H1 (cell line): ENCODE results near the gene SLC38A1. TPM values are rescaled to one million over a fixed set of nuclear protein-coding genes. Genes with fewer than 3 reads are reported as not detected.
A peak's percentile ranks its signal among the peaks of the same experiment; 100 is the strongest.

Source experiments
- CTCF ChIA-PET: fragments of 300-600 bp; sonication (Branson Sonifier 250); formaldehyde crosslinking; loops from one replicate; lab custom pipeline; 2021; ENCODE audit not compliant: partially characterized antibody; lab: Charles Lee
- POLR2A ChIA-PET: fragments of 300-600 bp; sonication (Branson Sonifier 250); formaldehyde crosslinking; loops from one replicate; lab custom pipeline; 2021; ENCODE audit warnings: inconsistent platforms; ENCODE audit not compliant: partially characterized antibody; lab: Charles Lee
- DNase-seq, 2 experiments: peaks; one replicate each; pipeline versions ENCODE4 v3.0.0 to v3.0.0-alpha.2; 2010 to 2022; ENCODE audit warnings: low spot score in 2 of 2, low read depth in 1 of 2, mixed read lengths in 1 of 2
- FAIRE-seq: peaks from 2 replicates; lab custom pipeline; 2011; peaks lifted over from hg19 to GRCh38; lab: Jason Lieb, UNC
- H2AFZ ChIP-seq: 2 replicates; pipeline ENCODE4 v1.8.1; 2012; ENCODE audit warnings: low read length, inconsistent platforms
- H2AK5ac ChIP-seq: 2 replicates; pipeline ENCODE4 v1.6.1; 2013; ENCODE audit warnings: low read depth, low read length
- H2BK120ac ChIP-seq: replicated peaks from 2 replicates; pipeline ENCODE3; 2013; ENCODE audit warnings: low read depth, low read length, inconsistent platforms
- H2BK12ac ChIP-seq: 2 replicates; pipeline ENCODE4 v1.6.1; 2013; ENCODE audit warnings: low read depth, low read length
- H2BK15ac ChIP-seq: 2 replicates; pipeline ENCODE4 v1.6.1; 2013; ENCODE audit warnings: low read length
- H2BK20ac ChIP-seq: 2 replicates; pipeline ENCODE4 v1.6.1; 2013; ENCODE audit warnings: low read length
- H2BK5ac ChIP-seq: 2 replicates; pipeline ENCODE4 v1.6.1; 2013; ENCODE audit warnings: low read depth, low read length
- H3K14ac ChIP-seq: 2 replicates; pipeline ENCODE4 v1.6.1; 2013; ENCODE audit warnings: inconsistent platforms; ENCODE audit not compliant: insufficient read length
- H3K18ac ChIP-seq: 2 replicates; pipeline ENCODE4 v1.6.1; 2013; ENCODE audit warnings: low read length; ENCODE audit errors: extremely low read depth
- H3K23ac ChIP-seq: 2 replicates; pipeline ENCODE4 v1.6.1; 2013; ENCODE audit warnings: inconsistent platforms; ENCODE audit not compliant: insufficient read length
- H3K23me2 ChIP-seq: 2 replicates; pipeline ENCODE4 v1.6.1; 2013; ENCODE audit warnings: low read depth, low read length
- H3K27ac ChIP-seq: 2 replicates; pipeline ENCODE4 v1.6.1; 2011; ENCODE audit warnings: low read depth, low read length, inconsistent platforms
- H3K27me3 ChIP-seq, 4 experiments: replicated peaks in 1 of 4; 1 replicate in 1 of 4; 2 replicates in 3 of 4; pipeline versions ENCODE4 v1.6.1 to v1.8.1; 2011 to 2013; ENCODE audit warnings: low read length in 3 of 4, mild to moderate bottlenecking in 3 of 4, inconsistent platforms in 2 of 4, mixed read lengths in 2 of 4, moderate library complexity in 1 of 4; ENCODE audit not compliant: control insufficient read depth in 3 of 4, insufficient read depth in 3 of 4; ENCODE audit errors: extremely low read depth in 1 of 4
- H3K36me3 ChIP-seq, 4 experiments: 2 replicates each; pipeline versions ENCODE4 v1.6.1 to v1.8.1; 2011 to 2013; ENCODE audit warnings: mild to moderate bottlenecking in 4 of 4, low read length in 3 of 4, moderate library complexity in 2 of 4, control low read depth in 1 of 4, inconsistent platforms in 1 of 4; ENCODE audit not compliant: insufficient read depth in 4 of 4, control insufficient read depth in 2 of 4
- H3K4ac ChIP-seq: replicated peaks from 2 replicates; pipeline ENCODE3; 2013; ENCODE audit warnings: low read length, low read depth, mixed read lengths, inconsistent platforms; ENCODE audit not compliant: insufficient read length
- H3K4me1 ChIP-seq, 4 experiments: replicated peaks in 1 of 4; 1 replicate in 1 of 4; 2 replicates in 3 of 4; pipeline versions ENCODE4 v1.6.1 to v1.8.1; 2011 to 2013; ENCODE audit warnings: low read length in 3 of 4, inconsistent platforms in 2 of 4, mixed read lengths in 1 of 4; ENCODE audit not compliant: insufficient read depth in 4 of 4, control insufficient read depth in 3 of 4
- H3K4me2 ChIP-seq, 2 experiments: 2 replicates each; pipeline versions ENCODE4 v1.6.1 to v1.8.1; 2011 to 2013; ENCODE audit warnings: low read depth in 2 of 2, low read length in 2 of 2, control low read depth in 1 of 2, inconsistent platforms in 1 of 2, mild to moderate bottlenecking in 1 of 2; ENCODE audit not compliant: insufficient read depth in 1 of 2
- H3K4me3 ChIP-seq, 4 experiments: fragments of 200-600, 300-600 bp in 1 of 4; sonication (generic), shearing (Covaris generic), sonication (Bioruptor Twin) in 1 of 4; 2 replicates each; pipeline versions ENCODE4 v1.5.1 to v1.8.1; 2011 to 2016; ENCODE audit warnings: low read length in 4 of 4, low read depth in 3 of 4, control low read depth in 2 of 4, inconsistent platforms in 2 of 4, mild to moderate bottlenecking in 2 of 4, mixed read lengths in 1 of 4, moderate library complexity in 1 of 4; ENCODE audit not compliant: insufficient read depth in 2 of 4; ENCODE audit errors: extremely low read depth in 1 of 4
- H3K56ac ChIP-seq: replicated peaks from 2 replicates; pipeline ENCODE3; 2013; ENCODE audit warnings: low read depth, mild to moderate bottlenecking, mixed read lengths, low read length, inconsistent platforms; ENCODE audit not compliant: insufficient read length
- H3K79me1 ChIP-seq: 2 replicates; pipeline ENCODE4 v1.6.1; 2013; ENCODE audit warnings: low read depth, low read length, control low read depth
- H3K79me2 ChIP-seq, 2 experiments: 2 replicates each; pipeline versions ENCODE4 v1.6.1 to v1.8.1; 2012 to 2013; ENCODE audit warnings: low read length in 2 of 2, mild to moderate bottlenecking in 2 of 2, inconsistent platforms in 1 of 2; ENCODE audit not compliant: insufficient read depth in 2 of 2, control insufficient read depth in 1 of 2
- H3K9ac ChIP-seq, 4 experiments: replicated peaks in 1 of 4; 1 replicate in 1 of 4; 2 replicates in 3 of 4; pipeline versions ENCODE4 v1.6.1 to v1.8.1; 2011 to 2013; ENCODE audit warnings: low read depth in 3 of 4, low read length in 3 of 4, control low read depth in 2 of 4, mild to moderate bottlenecking in 2 of 4, moderate library complexity in 2 of 4, inconsistent platforms in 1 of 4; ENCODE audit errors: extremely low read depth in 1 of 4
- H3K9me3 ChIP-seq, 2 experiments: 2 replicates each; pipeline versions ENCODE4 v1.6.1 to v1.8.1; 2012 to 2013; ENCODE audit warnings: mild to moderate bottlenecking in 2 of 2, moderate library complexity in 2 of 2, control low read depth in 1 of 2, inconsistent platforms in 1 of 2, low read depth in 1 of 2, low read length in 1 of 2, mixed read lengths in 1 of 2; ENCODE audit not compliant: insufficient read depth in 2 of 2
- H4K20me1 ChIP-seq, 2 experiments: replicated peaks in 1 of 2; 2 replicates each; pipeline versions ENCODE3 to v1.8.1; 2011 to 2013; ENCODE audit warnings: inconsistent platforms in 2 of 2, low read length in 2 of 2, mild to moderate bottlenecking in 1 of 2; ENCODE audit not compliant: insufficient read depth in 2 of 2, control insufficient read depth in 1 of 2
- H4K5ac ChIP-seq: 2 replicates; pipeline ENCODE4 v1.6.1; 2013; ENCODE audit warnings: low read length, low read depth, mixed read lengths, inconsistent platforms; ENCODE audit not compliant: insufficient read length
- H4K8ac ChIP-seq: 2 replicates; pipeline ENCODE4 v1.8.0; 2013; ENCODE audit warnings: mild to moderate bottlenecking, moderate library complexity, low read length, inconsistent platforms; ENCODE audit not compliant: insufficient read depth; ENCODE audit errors: extremely low read depth
- H4K91ac ChIP-seq: replicated peaks from 2 replicates; pipeline ENCODE3; 2013; ENCODE audit warnings: low read length, mixed read lengths, inconsistent platforms; ENCODE audit not compliant: insufficient read length
- CBX5 ChIP-seq: fragments of 300-800, 300-1000 bp; sonication (generic); IDR thresholded peaks from 2 replicates; pipeline ENCODE4 v1.7.1; 2016; ENCODE audit warnings: antibody characterized with exemption, low read length, low read depth
- CBX8 ChIP-seq: fragments of 300-800, 300-1000 bp; sonication (generic); IDR thresholded peaks from 2 replicates; pipeline ENCODE4 v1.7.1; 2016; ENCODE audit warnings: low read depth, low read length, borderline replicate concordance
- CEBPB ChIP-seq: IDR thresholded peaks from 2 replicates; pipeline ENCODE4 v1.6.1; 2012; ENCODE audit warnings: low read depth, low read length
- EGR1 ChIP-seq: IDR thresholded peaks from 2 replicates; pipeline ENCODE4 v1.6.1; 2011; ENCODE audit warnings: low read depth, low read length, borderline replicate concordance
- KDM5A ChIP-seq: fragments of 200-600 bp; IDR thresholded peaks from 2 replicates; pipeline ENCODE4 v1.7.1; 2012; ENCODE audit warnings: mild to moderate bottlenecking, low read length, inconsistent platforms, mixed read lengths
- NANOG ChIP-seq: IDR thresholded peaks from 2 replicates; pipeline ENCODE4 v1.6.1; 2011; ENCODE audit warnings: low read length, low read depth, mild to moderate bottlenecking, inconsistent platforms; ENCODE audit not compliant: insufficient read depth, poor library complexity, severe bottlenecking
- RFX5 ChIP-seq: IDR thresholded peaks from 2 replicates; pipeline ENCODE4 v1.6.1; 2011; ENCODE audit warnings: low read depth, low read length, improper control_type of control experiment, borderline replicate concordance
- SIX5 ChIP-seq: IDR thresholded peaks from 2 replicates; pipeline ENCODE4 v1.6.1; 2011; ENCODE audit warnings: mild to moderate bottlenecking, low read depth, low read length
- WGBS, 2 experiments: shearing (Covaris generic) in 1 of 2; methylation state at CpG; one replicate each; pipeline versions ENCODE4 v1.1.6 to v1.1.7; 2013 to 2015; ENCODE audit warnings: low lambda C conversion rate in 2 of 2, mixed read lengths in 2 of 2, inconsistent platforms in 1 of 2, low coverage in 1 of 2, missing lambda C conversion rate in 1 of 2; ENCODE audit not compliant: insufficient replicate concordance in 2 of 2, insufficient coverage in 1 of 2, insufficient read length in 1 of 2; ENCODE audit errors: extremely low coverage in 1 of 2, missing lambda C conversion rate in 1 of 2; 5-methylcytosine and 5-hydroxymethylcytosine counted together
- polyA plus RNA-seq, 7 experiments: library from polyadenylated mRNA; depleted of rRNA in 3 of 7; stranded (reverse) in 5 of 7; unstranded in 2 of 7; fragments of >200 nt in 5 of 7; fragments of 200-250 nt in 2 of 7; gene quantifications; 1 replicate in 5 of 7; 2 replicates in 1 of 7; 4 replicates in 1 of 7; pipeline versions ENCODE4 v1.2.1 to v1.2.3, GENCODE V29; 2011 to 2013; ENCODE audit warnings: missing spikeins in 2 of 7, mixed read lengths in 2 of 7
- total RNA-seq: library from RNA; stranded (reverse); fragmentation: NEBNext Ultra II Directional; extraction: Animal tissue kit (Norgen Biotek cat#: 25700); gene quantifications from 2 replicates; pipeline ENCODE4 v1.2.1, GENCODE V29; 2021

SLC38A1 gene
- total and polyA plus RNA-seq, 2 of the 8 experiments (the other 6 are each of a cell fraction or from before 2014, with no cell fraction given): 83.4 to 242 TPM

- no peak overlapping the region for H3K27ac ChIP-seq
- no peak for TF ChIP-seq CBX5
- no peak for TF ChIP-seq NANOG
- TF ChIP-seq CBX8: no peak
- TF ChIP-seq EGR1: no peak
- no peak for TF ChIP-seq CEBPB
- no peak for TF ChIP-seq SIX5
- no peak for TF ChIP-seq KDM5A
- no peak for TF ChIP-seq RFX5
Measured at GRCh38 chr12:46160981-46161690, 107.7 kb downstream of the SLC38A1 start.

More at GRCh38 chr12:46160981-46161690, 107.7 kb downstream of the SLC38A1 start:
- Histone ChIP-seq H3K4ac (no peak overlapping the region), H3K4me1 (no peaks in the 10 kb centered on the region), H3K23ac (no peak overlapping the region), H3K14ac (no peak overlapping the region), H3K56ac (no peak overlapping the region), H2BK20ac (no peak overlapping the region), H3K18ac (no peak overlapping the region), H3K36me3 (no peaks in the 10 kb centered on the region), H3K27me3 (no peaks in the 10 kb centered on the region), H4K5ac (no peak overlapping the region), H3K23me2 (no peaks in the 10 kb centered on the region; the same call in 1 of the 2 replicates), H3K9ac (no peak overlapping the region), H4K91ac (no peak overlapping the region), H2AFZ (peak overlapping the region; percentile 57; the same call in 1 of the 2 replicates), H3K79me2 (no peaks in the 10 kb centered on the region), H3K4me2 (no peak overlapping the region), H2BK12ac (no peak overlapping the region), H4K20me1 (no peaks in the 10 kb centered on the region), H3K4me3 (no peak overlapping the region), H2BK5ac (no peak overlapping the region), H4K8ac (no peak overlapping the region), H3K79me1 (no peaks in the 10 kb centered on the region), H2AK5ac (no peak overlapping the region), H2BK120ac (no peak overlapping the region), H2BK15ac (no peak overlapping the region), H3K9me3 (no peaks in the 10 kb centered on the region)
- 89% methylated on average over 4 of the region's 4 CpGs; no CpG with 5 or more reads in 1 of the 2 experiments for WGBS, 2 experiments
- no peak for DNase-seq
- no peak for FAIRE-seq
- CTCF ChIA-PET: interaction anchor here (0.6 to 1.8 kb wide), 4 partner anchors 17 to 141 kb away, joined by 3 read pairs; no protein-coding TSS in a partner anchor
- POLR2A ChIA-PET: interaction anchor here (0.8 to 0.9 kb wide), 2 partner anchors 21 to 26 kb away, joined by 3 read pairs; no protein-coding TSS in a partner anchor
